Tibial nerve (tissue), 4 donors: ENCODE results near the gene MYO7A. TPM values are rescaled to one million over a fixed set of nuclear protein-coding genes. Genes with fewer than 3 reads are reported as not detected.

ENCODE experiments used
- DNase-seq, 2 donors: peaks; one replicate each; pipeline ENCODE4 v3.0.0-alpha.2; 2019; ENCODE audit warnings: low spot score in 2 of 2
- H3K27ac ChIP-seq, 4 donors: fragments of 200-600 bp; sonication (generic) in 3 of 4; one replicate each; pipeline ENCODE4 v1.5.1; 2017 to 2019; ENCODE audit warnings: mild to moderate bottlenecking in 1 of 4
- H3K27me3 ChIP-seq, 2 donors: fragments of 200-600 bp; sonication (generic) in 1 of 2; one replicate each; pipeline versions ENCODE4 v1.5.1 to v1.6.0; 2017 to 2019
- H3K36me3 ChIP-seq, 3 donors: fragments of 200-600 bp; sonication (generic); one replicate each; pipeline ENCODE4 v1.5.1; 2018 to 2019
- H3K4me1 ChIP-seq, 4 donors: fragments of 200-600 bp; sonication (generic) in 3 of 4; one replicate each; pipeline ENCODE4 v1.5.1; 2017 to 2019
- H3K4me3 ChIP-seq, 4 donors: fragments of 200-600 bp; sonication (generic) in 3 of 4; one replicate each; pipeline ENCODE4 v1.5.1; 2017 to 2019; ENCODE audit warnings: mild to moderate bottlenecking in 1 of 4, moderate library complexity in 1 of 4
- H3K9me3 ChIP-seq, 4 donors: fragments of 200-600 bp; sonication (generic) in 3 of 4; one replicate each; pipeline ENCODE4 v1.5.1; 2017 to 2019
- EP300 ChIP-seq, 2 donors: sonication (generic); formaldehyde crosslinking; IDR thresholded peaks; one replicate each; pipeline ENCODE4 v1.6.1; 2017; ENCODE audit warnings: antibody characterized with exemption in 2 of 2, mild to moderate bottlenecking in 1 of 2
- POLR2A ChIP-seq, 2 donors: fragments of 450-650 bp; IDR thresholded peaks; one replicate each; pipeline ENCODE4 v1.6.1; 2017; ENCODE audit warnings: antibody characterized with exemption in 2 of 2, mild to moderate bottlenecking in 2 of 2, moderate library complexity in 2 of 2
- WGBS, 2 donors: methylation state at CpG; one replicate each; pipeline ENCODE4 v1.1.5; 2018; 5-methylcytosine and 5-hydroxymethylcytosine counted together
- total RNA-seq, 4 donors: library from RNA; depleted of rRNA; stranded (reverse); fragments of >200 nt; gene quantifications; one replicate each; pipeline ENCODE4 v1.1.0, GENCODE V29; 2016
- TF ChIP-seq, protein P1 (sequence below), 5 experiments: fragments of 200-600 bp in 3 of 5; fragments of 450-650 bp in 2 of 5; sonication (generic) in 3 of 5; IDR thresholded peaks; one replicate each; pipeline ENCODE4 v1.5.1; 2016 to 2019; ENCODE audit warnings: antibody characterized with exemption in 5 of 5, mild to moderate bottlenecking in 3 of 5, moderate library complexity in 2 of 5

MYO7A gene
- total RNA-seq, 4 donors from 2014 or later, result 12.6 to 45.0 (median 24.4) TPM

DNA sequence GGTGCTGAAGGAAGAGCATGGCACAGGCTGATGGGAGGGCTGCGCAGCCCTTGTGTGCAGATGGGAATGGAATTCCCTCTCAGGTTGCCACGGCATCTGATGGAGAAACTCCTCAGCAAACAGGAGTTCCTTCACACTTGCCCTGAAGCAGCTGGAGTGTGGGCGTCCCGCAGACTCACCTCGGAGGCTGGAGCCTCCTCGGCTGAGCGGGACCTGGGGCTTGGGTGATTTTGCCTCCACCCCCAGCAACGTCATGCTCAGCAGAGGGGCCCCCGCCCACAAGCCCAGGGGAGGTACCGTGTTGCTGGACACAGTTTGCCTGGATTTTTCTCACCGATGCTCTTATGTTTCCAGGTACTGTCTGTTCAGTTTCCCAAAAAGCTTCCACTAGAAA lies 63.4 kb downstream of the MYO7A start:
- no peak overlapping the region for H3K27ac ChIP-seq
- DNase-seq, result no peak
- peaks cover 0 to 14% (median 0%) of the 10 kb centered on the region in 3 donors for H3K36me3 ChIP-seq
- H3K4me1 ChIP-seq, result peaks cover 0 to 7% (median 0%) of the 10 kb centered on the region in 4 donors
- TF ChIP-seq POLR2A (IDR thresholded peaks at IDR 0.05) (no peak), EP300 (IDR thresholded peaks at IDR 0.05) (no peak)
- TF ChIP-seq, protein P1, sequence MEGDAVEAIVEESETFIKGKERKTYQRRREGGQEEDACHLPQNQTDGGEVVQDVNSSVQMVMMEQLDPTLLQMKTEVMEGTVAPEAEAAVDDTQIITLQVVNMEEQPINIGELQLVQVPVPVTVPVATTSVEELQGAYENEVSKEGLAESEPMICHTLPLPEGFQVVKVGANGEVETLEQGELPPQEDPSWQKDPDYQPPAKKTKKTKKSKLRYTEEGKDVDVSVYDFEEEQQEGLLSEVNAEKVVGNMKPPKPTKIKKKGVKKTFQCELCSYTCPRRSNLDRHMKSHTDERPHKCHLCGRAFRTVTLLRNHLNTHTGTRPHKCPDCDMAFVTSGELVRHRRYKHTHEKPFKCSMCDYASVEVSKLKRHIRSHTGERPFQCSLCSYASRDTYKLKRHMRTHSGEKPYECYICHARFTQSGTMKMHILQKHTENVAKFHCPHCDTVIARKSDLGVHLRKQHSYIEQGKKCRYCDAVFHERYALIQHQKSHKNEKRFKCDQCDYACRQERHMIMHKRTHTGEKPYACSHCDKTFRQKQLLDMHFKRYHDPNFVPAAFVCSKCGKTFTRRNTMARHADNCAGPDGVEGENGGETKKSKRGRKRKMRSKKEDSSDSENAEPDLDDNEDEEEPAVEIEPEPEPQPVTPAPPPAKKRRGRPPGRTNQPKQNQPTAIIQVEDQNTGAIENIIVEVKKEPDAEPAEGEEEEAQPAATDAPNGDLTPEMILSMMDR (IDR thresholded peaks at IDR 0.05), result no peak
- no peak overlapping the region for H3K4me3 ChIP-seq
- WGBS, 2 donors, result 68% methylated on average over 8 to 11 of the region's 11 CpGs
- no peaks in the 10 kb centered on the region for H3K27me3 ChIP-seq
- no peaks in the 10 kb centered on the region for H3K9me3 ChIP-seq

DNA sequence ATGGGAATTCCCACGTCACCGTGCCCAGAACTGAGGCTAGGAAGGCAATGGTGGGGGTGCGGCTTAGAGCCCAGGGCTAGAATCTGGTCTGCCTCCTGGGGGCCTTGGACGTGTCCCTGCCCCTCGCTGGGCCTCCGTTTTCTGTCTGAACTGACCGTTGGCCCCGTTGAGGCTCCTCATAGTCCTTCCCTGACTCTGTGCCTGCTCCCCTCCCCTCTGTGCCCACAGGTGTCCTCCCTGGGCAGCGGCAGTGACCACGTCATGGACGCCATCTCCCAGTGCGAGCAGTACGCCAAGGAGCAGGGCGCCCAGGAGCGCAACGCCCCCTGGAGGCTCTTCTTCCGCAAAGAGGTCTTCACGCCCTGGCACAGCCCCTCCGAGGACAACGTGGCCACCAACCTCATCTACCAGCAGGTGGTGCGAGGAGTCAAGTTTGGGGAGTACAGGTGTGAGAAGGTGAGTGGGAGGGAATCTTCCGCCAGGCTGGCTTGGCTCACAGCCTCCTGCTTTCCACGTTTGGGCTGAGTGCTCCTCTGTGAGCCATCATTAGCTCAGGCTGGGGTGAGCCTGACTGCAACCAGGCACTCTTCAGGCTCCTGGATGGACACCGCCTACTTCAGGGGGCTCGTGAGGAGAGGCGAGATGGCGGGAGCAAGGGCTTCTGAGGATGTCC lies 63.9 kb downstream of the MYO7A start:
- 37 to 46% methylated on average over 23 to 27 of the region's 27 CpGs for WGBS, 2 donors
- peaks cover 0 to 7% (median 0%) of the 10 kb centered on the region in 4 donors for H3K4me1 ChIP-seq
- TF ChIP-seq, protein P1 (IDR thresholded peaks at IDR 0.05), result peak in 3 of 5 experiments; percentile 10 to 25 (median 24)
- no peak for TF ChIP-seq EP300 (IDR thresholded peaks at IDR 0.05)
- H3K36me3 ChIP-seq, result peaks cover 0 to 14% (median 0%) of the 10 kb centered on the region in 3 donors
- no peak for DNase-seq
- H3K9me3 ChIP-seq, result no peaks in the 10 kb centered on the region
- H3K27me3 ChIP-seq, result no peaks in the 10 kb centered on the region
- no peak overlapping the region for H3K4me3 ChIP-seq
- no peak overlapping the region for H3K27ac ChIP-seq

DNA sequence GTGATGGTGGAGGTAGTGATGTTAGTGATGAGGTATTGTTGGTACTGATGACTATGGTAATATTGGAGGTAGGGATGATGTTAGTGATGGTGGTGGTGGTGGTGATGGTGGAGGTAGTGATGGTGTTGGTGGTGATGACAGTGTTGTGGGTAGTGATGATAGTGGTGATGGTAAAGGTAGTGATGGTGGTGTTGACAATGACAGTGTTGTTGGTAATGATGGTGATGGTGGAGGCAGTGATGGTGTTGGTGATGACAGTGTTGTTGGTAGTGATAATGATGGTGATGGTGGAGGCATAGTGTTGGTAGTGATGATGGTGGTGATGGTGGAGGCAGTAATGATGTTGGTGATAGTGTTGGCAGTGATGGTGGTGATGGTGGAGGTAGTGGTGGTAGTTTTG lies 65.1 kb downstream of the MYO7A start:
- no peak for DNase-seq
- H3K4me1 ChIP-seq, result peaks cover 0 to 4% (median 0%) of the 10 kb centered on the region in 4 donors
- H3K9me3 ChIP-seq, result no peaks in the 10 kb centered on the region
- no peak overlapping the region for H3K4me3 ChIP-seq
- no peak overlapping the region for H3K27ac ChIP-seq
- TF ChIP-seq POLR2A (IDR thresholded peaks at IDR 0.05) (no peak), EP300 (IDR thresholded peaks at IDR 0.05) (no peak)
- TF ChIP-seq, protein P1 (IDR thresholded peaks at IDR 0.05), result no peak
- peaks cover 0 to 14% (median 0%) of the 10 kb centered on the region in 3 donors for H3K36me3 ChIP-seq
- H3K27me3 ChIP-seq, result no peaks in the 10 kb centered on the region

GRCh38 chr11:77193911-77194830 lies 66.1 kb downstream of the MYO7A start:
- H3K4me3 ChIP-seq, result no peak overlapping the region
- H3K27ac ChIP-seq, result no peak overlapping the region
- no peaks in the 10 kb centered on the region for H3K27me3 ChIP-seq
- no peak for DNase-seq
- H3K9me3 ChIP-seq, result no peaks in the 10 kb centered on the region
- no peaks in the 10 kb centered on the region for H3K4me1 ChIP-seq
- H3K36me3 ChIP-seq, result peaks cover 0 to 14% (median 0%) of the 10 kb centered on the region in 3 donors
- TF ChIP-seq EP300 (IDR thresholded peaks at IDR 0.05), result no peak
- no peak for TF ChIP-seq POLR2A (IDR thresholded peaks at IDR 0.05)
- TF ChIP-seq, protein P1 (IDR thresholded peaks at IDR 0.05), result no peak
- 89 to 96% methylated on average over 14 to 15 of the region's 15 CpGs for WGBS, 2 donors
